Esophagus muscularis mucosa (tissue), 4 donors: ENCODE results near the gene DAPK1. TPM values are rescaled to one million over a fixed set of nuclear protein-coding genes. Genes with fewer than 3 reads are reported as not detected.

Source experiments
- DNase-seq: peaks from one replicate; pipeline ENCODE4 v3.0.0-alpha.2; 2017; ENCODE audit errors: extremely low spot score
- H3K27ac ChIP-seq, 4 donors: fragments of 200-600 bp; sonication (generic); replicated peaks in 1 of 4; 1 replicate in 3 of 4; 2 replicates in 1 of 4; pipeline ENCODE4 v1.5.1; 2016 to 2019; ENCODE audit warnings: mild to moderate bottlenecking in 1 of 4
- H3K27me3 ChIP-seq, 4 donors: fragments of 200-600 bp; sonication (generic); one replicate each; pipeline versions ENCODE4 v1.5.1 to v1.6.0; 2016 to 2019
- H3K36me3 ChIP-seq, 4 donors: fragments of 200-600 bp; sonication (generic); one replicate each; pipeline ENCODE4 v1.5.1; 2016 to 2019
- H3K4me1 ChIP-seq, 4 donors: fragments of 200-600 bp; sonication (generic); one replicate each; pipeline ENCODE4 v1.5.1; 2016 to 2019
- H3K4me3 ChIP-seq, 4 donors: fragments of 200-600 bp; sonication (generic); 1 replicate in 2 of 4; 2 replicates in 2 of 4; pipeline ENCODE4 v1.5.1; 2016 to 2019; ENCODE audit warnings: mild to moderate bottlenecking in 4 of 4, moderate library complexity in 1 of 4
- H3K9me3 ChIP-seq, 4 donors: fragments of 200-600 bp; sonication (generic); 1 replicate in 3 of 4; 2 replicates in 1 of 4; pipeline ENCODE4 v1.5.1; 2016 to 2019
- CTCF ChIP-seq, 3 experiments: fragments of 200-600 bp in 2 of 3; fragments of 450-650 bp in 1 of 3; sonication (generic) in 2 of 3; IDR thresholded peaks; one replicate each; pipeline ENCODE4 v1.5.1; 2017 to 2019; ENCODE audit warnings: antibody characterized with exemption in 3 of 3, mild to moderate bottlenecking in 2 of 3, moderate library complexity in 1 of 3
- EP300 ChIP-seq: sonication (generic); formaldehyde crosslinking; IDR thresholded peaks from one replicate; pipeline ENCODE4 v1.6.1; 2017; ENCODE audit warnings: antibody characterized with exemption
- POLR2A ChIP-seq: fragments of 450-650 bp; IDR thresholded peaks from one replicate; pipeline ENCODE4 v1.6.1; 2017; ENCODE audit warnings: antibody characterized with exemption, moderate library complexity, mild to moderate bottlenecking, low read depth
- POLR2AphosphoS5 ChIP-seq, 2 donors: sonication (generic); formaldehyde crosslinking; IDR thresholded peaks; one replicate each; pipeline ENCODE4 v1.6.1; 2017; ENCODE audit warnings: antibody characterized with exemption in 2 of 2
- WGBS: methylation state at CpG from one replicate; pipeline ENCODE4 v1.1.5; 2018; 5-methylcytosine and 5-hydroxymethylcytosine counted together
- intact Hi-C: fragments of 100-400 bp; cut with DNase I; formaldehyde crosslinking; loops from one replicate; pipeline ENCODE4 v1.15.1; 2023
- total RNA-seq, 4 donors: library from RNA; depleted of rRNA; stranded (reverse); fragments of >200 nt; gene quantifications; one replicate each; pipeline versions ENCODE4 v1.1.0 to v1.2.1, GENCODE V29; 2016

Gene DAPK1
- total RNA-seq, 4 donors from 2014 or later: 51.7 to 96.8 (median 80.7) TPM

- peaks cover 6 to 73% (median 66%) of the 10 kb centered on the region in 4 donors for H3K4me1 ChIP-seq
- WGBS: 63% methylated on average over 1 of the region's 1 CpG
- TF ChIP-seq POLR2AphosphoS5 (IDR thresholded peaks at IDR 0.05): no peak
- TF ChIP-seq CTCF (IDR thresholded peaks at IDR 0.05): no peak
- no peak for TF ChIP-seq POLR2A
- no peak for TF ChIP-seq EP300
- H3K4me3 ChIP-seq: no peak overlapping the region
- DNase-seq: no peak
- peaks cover 0 to 4% (median 0%) of the 10 kb centered on the region in 4 donors for H3K27me3 ChIP-seq
- H3K36me3 ChIP-seq: no peaks in the 10 kb centered on the region
- H3K27ac ChIP-seq: peak overlapping the region; percentile 28 to 92 (median 50)
- intact Hi-C loops: no loop called here
- H3K9me3 ChIP-seq: no peaks in the 10 kb centered on the region
Measured at GRCh38 chr9:87501806-87502205, 4.1 kb downstream of the DAPK1 start.

GRCh38 chr9:87502391-87503221, 4.9 kb downstream of the DAPK1 start:
- Histone ChIP-seq H3K4me3 (no peak overlapping the region), H3K4me1 (peaks cover 3 to 73% (median 68%) of the 10 kb centered on the region in 4 donors), H3K9me3 (no peaks in the 10 kb centered on the region), H3K36me3 (no peaks in the 10 kb centered on the region), H3K27ac (peak overlapping the region; percentile 28 to 92 (median 50)), H3K27me3 (peaks cover 0 to 4% (median 0%) of the 10 kb centered on the region in 4 donors)
- WGBS: 62% methylated on average over 7 of the region's 7 CpGs
- intact Hi-C loops: no loop called here
- no peak for DNase-seq
- no peak for TF ChIP-seq EP300
- no peak for TF ChIP-seq POLR2A
- peak in 1 of 2 donors; percentile 6 for TF ChIP-seq POLR2AphosphoS5 (IDR thresholded peaks at IDR 0.05)

GRCh38 chr9:87503430-87503829, 5.8 kb downstream of the DAPK1 start:
- Histone ChIP-seq H3K27ac (peak overlapping the region; percentile 28 to 92 (median 50)), H3K27me3 (no peaks in the 10 kb centered on the region)

GRCh38 chr9:87503927-87504326, 6.3 kb downstream of the DAPK1 start:
- intact Hi-C loops: no loop called here
- H3K9me3 ChIP-seq: no peaks in the 10 kb centered on the region
- TF ChIP-seq POLR2A (no peak), EP300 (no peak), CTCF (IDR thresholded peaks at IDR 0.05) (no peak), POLR2AphosphoS5 (IDR thresholded peaks at IDR 0.05) (no peak)
- DNase-seq: no peak
- peaks cover 0 to 79% (median 73%) of the 10 kb centered on the region in 4 donors for H3K4me1 ChIP-seq
- H3K4me3 ChIP-seq: no peak overlapping the region
- H3K36me3 ChIP-seq: no peaks in the 10 kb centered on the region
- no peaks in the 10 kb centered on the region for H3K27me3 ChIP-seq
- H3K27ac ChIP-seq: peak overlapping the region in 3 of 4 donors; percentile 42 to 92 (median 59)
- WGBS: 56% methylated on average over 5 of the region's 5 CpGs

More at GRCh38 chr9:87503430-87503829, 5.8 kb downstream of the DAPK1 start:
- no peak for DNase-seq
- H3K4me1 ChIP-seq: peaks cover 0 to 74% (median 68%) of the 10 kb centered on the region in 4 donors
- no peaks in the 10 kb centered on the region for H3K9me3 ChIP-seq
- TF ChIP-seq POLR2AphosphoS5 (IDR thresholded peaks at IDR 0.05) (no peak), CTCF (IDR thresholded peaks at IDR 0.05) (no peak), EP300 (no peak), POLR2A (no peak)
- no peak overlapping the region for H3K4me3 ChIP-seq
- no peaks in the 10 kb centered on the region for H3K36me3 ChIP-seq
- intact Hi-C loops: no loop called here
- 79% methylated on average over 2 of the region's 2 CpGs for WGBS

- Histone ChIP-seq H3K9me3 (no peaks in the 10 kb centered on the region), H3K4me1 (peaks cover 0 to 83% (median 77%) of the 10 kb centered on the region in 4 donors), H3K27me3 (no peaks in the 10 kb centered on the region), H3K36me3 (no peaks in the 10 kb centered on the region), H3K4me3 (no peak overlapping the region), H3K27ac (peak overlapping the region; percentile 18 to 59 (median 40))
- intact Hi-C loops: no loop called here
- no peak for DNase-seq
- no peak for TF ChIP-seq POLR2A
- TF ChIP-seq EP300: no peak
- no peak for TF ChIP-seq CTCF (IDR thresholded peaks at IDR 0.05)
- TF ChIP-seq POLR2AphosphoS5 (IDR thresholded peaks at IDR 0.05): no peak
Measured at GRCh38 chr9:87504938-87505337, 7.3 kb downstream of the DAPK1 start.
